A375 (cell line): ENCODE measurements around the gene DEK. TPM values are rescaled to one million over a fixed set of nuclear protein-coding genes. Genes with fewer than 3 reads are reported as not detected.

Experiments
- small RNA-seq: library from RNA; depleted of rRNA; stranded (forward); fragments of <200 nt; gene quantifications from one replicate; pipeline ENCODE3, GENCODE V24; 2014
- total RNA-seq: library from RNA; depleted of rRNA; stranded (reverse); fragments of >200 nt; shearing (Covaris generic); gene quantifications from 2 replicates; pipeline ENCODE4 v1.2.3, GENCODE V29; 2014; rRNA removed

DEK gene, protein sequence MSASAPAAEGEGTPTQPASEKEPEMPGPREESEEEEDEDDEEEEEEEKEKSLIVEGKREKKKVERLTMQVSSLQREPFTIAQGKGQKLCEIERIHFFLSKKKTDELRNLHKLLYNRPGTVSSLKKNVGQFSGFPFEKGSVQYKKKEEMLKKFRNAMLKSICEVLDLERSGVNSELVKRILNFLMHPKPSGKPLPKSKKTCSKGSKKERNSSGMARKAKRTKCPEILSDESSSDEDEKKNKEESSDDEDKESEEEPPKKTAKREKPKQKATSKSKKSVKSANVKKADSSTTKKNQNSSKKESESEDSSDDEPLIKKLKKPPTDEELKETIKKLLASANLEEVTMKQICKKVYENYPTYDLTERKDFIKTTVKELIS
- total RNA-seq, result 170 and 233 TPM in 2 replicates

GRCh38 chr6:18264219-18264922 is at the start of gene DEK:
Gene DEK (minus strand): TSS chr6:18264530. CDS start chr6:18263987, 543 bp downstream.

Small RNAs within 50 kb of the gene (small RNA-seq; reads per million reads assigned to genes)
- gene AL138825.1 (not detected), gene RF00019 (not detected), gene RNU6-263P (not detected)

Other genes with a start within 250 kb of the DEK start
- gene NHLRC1, start 141.9 kb downstream of the DEK start, total RNA-seq, result 0.30 and 0.40 TPM in 2 replicates
- 5.8 and 6.4 TPM in 2 replicates for gene TPMT, start 109.5 kb downstream of the DEK start, total RNA-seq
- 7.0 and 8.8 TPM in 2 replicates for gene KDM1B, start 109.1 kb downstream of the DEK start, total RNA-seq
- gene RNF144B, start 122.8 kb upstream of the DEK start, total RNA-seq, result 0.19 and 0.45 TPM in 2 replicates